Suppressor macrophage (primary cell): ENCODE data around the gene BCAS4.
"Not testable (repeated sequence)": the region's sequence is repeated elsewhere in the genome, so short reads cannot be mapped to it uniquely, and the experiment has no call there.

Experiments used
- DNase-seq, 4 experiments: peaks; one replicate each; pipeline ENCODE4 v3.0.0-alpha.2; 2020 to 2022
- total RNA-seq, 17 experiments: gene quantifications; one replicate each; lab custom pipeline; 2026; ENCODE audit warnings: mixed read lengths in 6 of 17, inconsistent platforms in 3 of 17; lab: John Stamatoyannopoulos, UW

Gene BCAS4, protein sequence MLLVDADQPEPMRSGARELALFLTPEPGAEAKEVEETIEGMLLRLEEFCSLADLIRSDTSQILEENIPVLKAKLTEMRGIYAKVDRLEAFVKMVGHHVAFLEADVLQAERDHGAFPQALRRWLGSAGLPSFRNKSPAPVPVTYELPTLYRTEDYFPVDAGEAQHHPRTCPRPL
- total RNA-seq = 0 to 1.3 (median 0.13) reads per million in 17 experiments

GRCh38 chr20:50794846-50795634 lies at the start of gene BCAS4:
BCAS4 (plus strand) TSS chr20:50795061; CDS start chr20:50795084, 23 bp downstream.
- DNase-seq = peak; percentile 67 to 86 (median 79)

GRCh38 chr20:50745634-50746137 lies 49.2 kb upstream of the BCAS4 start:
- DNase-seq = no peak

- DNase-seq = no peak
Measured at GRCh38 chr20:50746138-50746940, 48.5 kb upstream of the BCAS4 start.

DNA sequence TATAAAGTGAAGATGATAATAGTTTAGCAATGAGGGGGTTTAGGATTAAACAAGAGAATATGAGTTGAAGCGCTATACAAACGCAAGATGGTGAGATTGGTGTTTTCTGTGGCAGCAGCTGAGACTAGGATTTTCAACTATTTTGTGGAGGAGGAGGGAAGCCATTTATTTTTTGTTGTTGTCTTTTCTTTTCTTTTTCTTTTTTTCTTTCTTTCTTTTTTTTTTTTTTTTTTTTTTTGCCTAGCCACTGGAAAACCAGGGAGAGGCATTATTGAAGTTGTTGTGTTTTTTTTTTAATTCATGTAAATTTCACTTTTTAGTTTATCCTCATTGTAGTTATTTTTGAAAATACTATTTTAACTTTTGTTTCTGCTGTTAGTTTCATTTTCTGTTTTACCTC lies 47.6 kb upstream of the BCAS4 start:
- no peak for DNase-seq

GRCh38 chr20:50750145-50750671 lies 44.7 kb upstream of the BCAS4 start:
- no peak for DNase-seq

DNA sequence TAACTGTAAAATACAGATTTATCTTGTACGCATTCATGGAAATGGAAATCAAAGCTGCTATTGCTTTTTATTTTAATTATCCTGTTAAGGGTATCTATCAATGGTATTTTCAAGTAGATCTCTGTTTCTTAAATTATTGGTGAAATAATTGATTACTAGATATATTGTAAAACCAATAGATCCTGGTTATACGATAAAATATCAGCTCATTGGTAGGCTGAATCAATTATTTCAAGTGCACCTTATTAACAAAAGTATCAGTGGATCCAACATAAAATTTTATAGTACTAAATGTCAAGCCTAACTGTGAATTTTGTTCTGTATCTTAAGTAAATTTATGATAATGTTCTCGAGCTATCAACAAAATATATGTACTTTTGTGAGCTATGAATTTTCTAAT lies 41.7 kb upstream of the BCAS4 start:
- no peak for DNase-seq

DNA sequence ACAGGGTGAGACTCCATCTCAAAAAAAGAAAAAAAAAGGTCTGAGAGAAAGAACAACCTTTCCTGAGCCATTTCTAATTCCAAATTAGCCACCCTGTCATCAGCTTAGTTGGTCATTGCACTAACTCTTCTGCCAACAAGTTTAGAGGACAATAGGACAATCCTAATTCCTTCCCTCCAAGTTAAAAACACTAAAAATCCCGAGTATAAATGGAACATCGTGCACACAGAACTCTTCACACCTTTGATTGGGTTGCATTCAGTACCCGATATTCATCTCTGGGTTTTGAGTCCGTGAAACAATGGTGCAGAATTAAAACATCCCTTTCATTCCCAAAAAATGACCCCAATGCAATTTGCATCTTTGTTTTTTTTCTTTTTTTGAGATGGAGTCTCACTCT lies 40.4 kb upstream of the BCAS4 start:
- no peak for DNase-seq

- no peak for DNase-seq
Measured at GRCh38 chr20:50756447-50756846, 38.4 kb upstream of the BCAS4 start.

DNA sequence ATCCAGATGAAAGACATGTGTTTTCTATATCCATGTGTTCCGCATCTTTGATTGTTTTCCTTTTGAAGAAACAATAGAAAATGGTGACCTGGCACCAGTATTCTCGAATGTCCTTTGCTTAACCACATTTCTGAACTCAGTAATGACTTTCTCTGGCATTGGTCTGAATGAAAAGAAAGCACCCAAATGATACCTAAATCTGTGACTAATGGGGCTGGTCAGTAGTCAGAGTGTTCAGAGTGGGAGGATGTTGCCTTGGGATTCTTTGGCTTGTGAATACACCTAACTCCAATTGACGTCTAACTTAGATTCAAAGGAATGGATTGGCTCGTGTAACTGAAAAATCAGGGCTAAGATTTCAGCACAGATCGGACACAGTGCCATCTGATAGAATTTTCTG lies 36.4 kb upstream of the BCAS4 start:
- DNase-seq = no peak

DNA sequence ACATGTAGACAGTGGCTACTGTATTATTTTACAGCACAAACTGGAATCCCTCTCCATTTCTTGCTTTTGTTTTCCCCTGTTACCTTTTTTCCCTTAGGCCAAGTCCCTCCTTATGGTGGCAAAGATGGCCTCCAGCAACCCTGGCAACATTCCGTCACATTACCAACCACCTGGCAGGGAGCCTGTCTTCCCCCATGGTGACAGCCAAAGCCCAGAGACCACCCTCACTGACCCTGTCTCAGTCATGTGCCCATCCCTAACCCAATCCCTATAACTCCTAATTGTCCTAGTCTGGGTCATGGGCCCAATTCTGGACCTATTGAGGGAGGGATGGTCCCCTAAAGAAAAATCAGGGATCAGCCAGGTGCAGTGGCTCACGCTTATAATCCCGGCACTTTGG lies 35.9 kb upstream of the BCAS4 start:
- DNase-seq = no peak

- DNase-seq = peak in 2 of 4 experiments; percentile 18 to 29
Measured at GRCh38 chr20:50759678-50760077, 35.2 kb upstream of the BCAS4 start.

DNA sequence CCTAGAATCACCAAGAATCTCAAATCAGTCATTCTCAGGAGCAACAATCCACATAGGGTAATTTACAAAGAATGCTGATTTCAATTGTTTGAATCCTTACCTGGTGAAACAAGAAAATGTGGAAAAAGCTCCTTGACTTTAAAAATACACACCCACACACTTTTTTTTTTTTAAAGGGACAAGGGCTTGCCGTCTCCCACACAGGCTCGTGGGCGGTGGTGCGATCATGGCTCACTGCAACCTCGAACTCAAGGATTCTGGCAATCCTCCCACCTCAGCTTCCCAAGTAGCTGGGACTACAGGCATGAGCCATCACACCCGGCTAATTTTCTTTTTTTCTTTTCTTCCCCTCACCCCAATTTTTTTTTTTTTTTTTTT lies 32.8 kb upstream of the BCAS4 start:
- DNase-seq = peak in 1 of 4 experiments; percentile 28

GRCh38 chr20:50762435-50763220 lies 32.2 kb upstream of the BCAS4 start:
- no peak for DNase-seq

- not testable (repeated sequence) for DNase-seq
Measured at GRCh38 chr20:50763550-50764458, 31.1 kb upstream of the BCAS4 start.

GRCh38 chr20:50765251-50765650 lies 29.6 kb upstream of the BCAS4 start:
- DNase-seq = not testable (repeated sequence)

- DNase-seq = no peak
Measured at GRCh38 chr20:50765674-50766073, 29.2 kb upstream of the BCAS4 start.

DNA sequence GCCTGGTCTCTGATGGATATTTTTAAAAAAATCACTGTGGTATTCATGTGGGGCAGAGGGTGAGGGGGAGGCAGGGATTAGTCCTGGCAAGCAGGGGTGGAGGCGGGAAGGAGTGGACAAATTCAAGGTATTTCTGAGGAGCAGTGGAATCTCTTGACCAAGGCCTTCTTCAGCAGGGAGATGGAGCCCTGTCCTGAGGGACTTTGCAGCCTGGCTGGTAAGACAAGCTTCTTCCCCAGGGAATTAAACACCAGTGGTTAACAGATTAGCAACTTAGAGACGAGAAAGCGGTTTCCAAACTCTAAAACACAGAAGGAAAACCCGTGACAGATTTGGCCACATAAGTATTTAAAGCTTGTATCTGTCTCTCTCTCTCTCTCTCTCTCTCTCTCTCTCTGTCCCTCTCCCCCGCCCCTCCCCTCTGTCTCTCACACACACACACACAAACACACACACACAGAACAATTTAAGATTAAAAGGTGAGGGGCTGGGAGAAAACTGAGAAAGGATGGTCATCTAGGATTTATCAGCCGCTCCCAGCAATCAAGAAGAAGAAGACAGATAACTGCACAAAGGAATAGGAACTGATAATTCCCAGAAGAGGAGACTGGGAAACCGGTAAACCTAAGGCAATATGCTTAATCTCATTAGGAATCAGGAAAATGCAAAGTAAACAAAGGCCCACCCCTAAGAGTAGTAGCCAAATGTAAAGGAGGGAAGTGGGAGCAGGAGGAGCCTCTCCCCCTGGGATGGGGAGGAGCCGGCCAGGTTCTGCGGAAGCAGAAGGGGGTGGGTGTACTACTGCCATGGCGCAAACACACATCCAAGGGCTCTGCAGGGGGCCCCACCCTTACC lies 27.7 kb upstream of the BCAS4 start:
- not testable (repeated sequence) for DNase-seq

DNA sequence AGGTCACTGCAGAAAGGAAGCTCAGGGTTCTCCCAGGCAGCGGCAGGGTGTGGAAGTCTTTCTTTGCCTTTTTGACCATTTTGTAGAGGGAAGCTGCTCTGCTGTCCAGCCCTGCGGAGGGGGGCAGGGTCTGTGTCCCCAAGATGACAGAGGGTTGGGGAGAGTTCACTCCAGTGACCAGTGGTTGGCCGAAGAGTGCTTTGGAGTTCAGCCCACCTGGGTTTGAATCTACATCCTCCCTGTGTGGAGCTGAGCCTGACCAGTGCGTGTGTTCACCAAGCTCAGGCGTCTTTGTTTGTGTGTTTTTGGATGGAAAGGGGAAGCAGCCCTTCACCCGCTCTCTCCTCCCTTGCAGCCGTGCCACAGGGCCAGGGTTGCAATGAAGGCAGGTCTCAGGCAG lies 25.9 kb upstream of the BCAS4 start:
- peak in 1 of 4 experiments; percentile 18 for DNase-seq

DNA sequence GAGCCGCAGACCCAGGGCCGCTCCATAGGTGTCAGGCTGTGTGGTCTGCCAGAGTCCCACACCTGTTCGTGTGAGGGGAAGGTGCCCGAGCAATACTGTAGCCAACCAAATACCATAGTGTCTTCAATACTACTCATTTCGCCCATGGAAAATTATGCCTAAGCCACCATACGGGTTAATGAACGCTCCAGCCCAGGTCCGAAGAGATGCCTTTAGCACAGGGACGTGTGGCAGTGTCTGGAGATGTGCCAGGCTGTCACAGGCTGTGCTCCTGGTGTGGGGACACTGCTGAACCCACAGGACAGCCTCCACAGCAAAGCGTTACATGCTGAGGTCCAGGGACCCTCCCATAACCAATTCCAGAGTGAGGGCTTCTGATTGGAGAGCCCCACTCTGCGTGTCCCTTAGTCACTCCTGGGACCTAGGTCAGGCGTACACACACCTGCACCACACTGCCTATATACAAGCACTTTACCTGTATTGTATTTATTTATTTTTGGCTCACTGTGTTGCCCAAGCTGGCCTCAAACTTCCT lies 25.2 kb upstream of the BCAS4 start:
- DNase-seq = not testable (repeated sequence)
